Activated T-cell treated with anti-CD3 and anti-CD28 coated beads for 1 hour (primary cell): Measurements from ENCODE around the gene MBD5.
"Not testable (repeated sequence)": the region's sequence is repeated elsewhere in the genome, so short reads cannot be mapped to it uniquely, and the experiment has no call there.

Source experiments
- DNase-seq: peaks from one replicate; pipeline ENCODE4 v3.0.0-alpha.2; 2020; ENCODE audit warnings: low read depth

MBD5 gene

DNA sequence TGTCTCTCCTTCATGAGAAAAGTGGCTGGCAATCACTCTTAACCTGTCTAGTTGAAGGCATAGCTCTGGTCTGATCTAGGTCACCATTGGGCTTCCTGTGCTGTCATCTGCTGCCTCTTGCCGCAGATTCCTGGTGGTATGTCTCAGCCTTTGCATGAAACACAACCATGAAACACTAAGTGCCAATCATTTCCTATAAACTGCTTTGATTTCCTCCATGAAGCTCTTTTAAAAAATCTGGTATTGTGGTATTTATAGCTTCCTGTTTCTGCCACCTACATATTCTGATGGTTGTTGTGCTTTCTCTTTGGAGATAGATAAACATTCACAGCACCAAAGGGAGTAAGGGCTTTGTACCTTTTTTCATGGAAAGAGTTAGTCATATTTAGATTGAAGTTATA, 503.6 kb downstream of the MBD5 start:
- DNase-seq, result no peak

DNA sequence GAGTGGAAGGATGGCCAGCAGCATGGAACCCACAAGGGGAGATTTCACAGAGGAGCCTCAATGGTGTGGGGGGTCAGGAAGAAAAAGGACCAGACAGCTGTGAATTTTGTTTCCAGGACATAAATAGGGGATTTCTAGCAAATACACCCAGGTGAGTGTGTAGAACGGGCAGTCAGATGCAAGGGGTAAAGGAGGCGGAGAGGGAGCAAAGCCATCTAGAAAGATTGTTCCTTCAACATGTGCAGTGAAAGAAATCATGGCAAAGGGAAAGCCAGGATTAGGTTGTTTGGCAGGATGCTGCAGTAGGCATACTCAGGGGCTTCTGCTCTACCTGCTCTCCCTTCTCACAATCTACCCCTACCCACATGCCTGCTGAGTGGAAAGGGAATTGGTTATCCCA, 504.2 kb downstream of the MBD5 start:
- no peak for DNase-seq

DNA sequence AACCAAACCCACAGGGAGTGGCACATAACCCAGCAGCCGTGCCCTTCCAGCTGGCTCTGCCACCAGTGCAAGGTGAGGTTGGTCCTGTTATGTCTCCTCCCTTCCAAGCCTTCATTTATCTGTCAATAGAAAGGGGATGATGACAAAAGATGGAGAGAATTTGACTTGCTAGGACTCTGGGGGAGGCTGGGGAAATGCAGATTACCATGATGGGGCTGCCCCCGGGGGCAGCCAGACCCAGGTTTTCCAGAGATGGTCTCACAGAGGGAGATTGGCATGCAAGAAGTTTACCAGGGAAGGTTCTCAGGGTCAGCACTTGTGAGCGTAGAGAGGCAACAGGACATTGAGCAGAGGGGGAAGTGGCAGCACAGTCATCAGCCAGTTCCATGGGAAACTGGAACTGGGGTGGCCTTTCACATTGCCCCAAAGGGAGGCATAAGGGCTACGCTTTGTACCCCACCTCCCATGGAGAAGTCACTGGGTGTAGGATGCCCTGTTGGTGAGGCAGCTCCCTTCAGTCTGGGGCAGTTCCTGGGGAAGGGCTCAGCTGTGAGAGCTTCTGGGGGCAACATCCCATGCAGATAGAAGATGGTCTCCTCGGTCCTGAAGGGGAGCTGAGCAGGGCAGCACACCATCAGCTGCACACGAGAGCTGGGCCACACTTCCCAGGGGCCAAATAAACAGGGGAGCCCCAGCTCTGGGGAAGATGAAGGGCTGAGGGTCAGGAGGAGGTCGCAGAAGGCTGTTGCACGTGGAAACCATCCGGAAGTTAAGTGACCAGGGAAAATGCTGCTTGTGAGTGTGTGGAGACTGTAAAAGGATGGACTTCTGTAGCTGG, 505.8 kb downstream of the MBD5 start:
- no peak for DNase-seq

DNA sequence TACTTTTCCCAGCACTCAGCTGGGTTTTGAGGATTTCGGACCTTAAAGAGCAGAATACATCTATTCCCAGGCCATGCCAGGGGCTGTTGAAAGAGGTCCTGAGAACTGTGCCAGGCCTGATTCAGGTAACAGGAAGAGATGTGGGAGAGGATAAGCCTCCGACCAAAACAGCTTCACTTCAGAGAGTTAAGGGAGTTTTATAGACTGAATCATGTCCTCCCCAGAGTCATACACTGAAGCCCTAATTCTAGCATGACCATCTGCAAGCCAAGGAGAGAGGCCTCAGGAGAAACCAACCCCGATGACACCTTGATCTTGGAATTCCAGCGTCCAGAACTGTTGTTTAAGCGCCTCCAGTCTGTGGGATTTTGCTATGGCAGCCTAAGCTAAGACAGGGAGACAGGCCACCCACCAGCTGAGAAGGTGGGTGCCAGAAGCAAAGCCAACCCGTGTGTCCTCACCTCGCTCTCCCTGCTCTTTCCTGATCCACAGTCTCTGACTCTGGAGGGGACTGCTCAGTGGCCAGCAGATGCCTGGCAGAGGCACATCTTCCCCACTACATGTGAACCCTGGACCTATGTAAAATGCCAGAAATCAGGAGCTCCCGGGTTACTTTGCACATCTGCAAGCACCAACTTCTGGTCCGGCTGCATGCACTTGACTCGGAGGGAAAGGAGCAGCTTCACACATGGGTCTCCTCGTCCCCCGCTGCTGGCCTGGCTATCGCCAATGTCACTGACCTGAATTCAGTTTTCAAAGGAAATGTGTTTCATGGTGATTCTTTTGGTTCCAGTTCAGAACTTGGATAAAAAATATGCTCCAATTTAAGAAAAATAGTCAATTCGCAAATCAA, 506.8 kb downstream of the MBD5 start:
- no peak for DNase-seq

DNA sequence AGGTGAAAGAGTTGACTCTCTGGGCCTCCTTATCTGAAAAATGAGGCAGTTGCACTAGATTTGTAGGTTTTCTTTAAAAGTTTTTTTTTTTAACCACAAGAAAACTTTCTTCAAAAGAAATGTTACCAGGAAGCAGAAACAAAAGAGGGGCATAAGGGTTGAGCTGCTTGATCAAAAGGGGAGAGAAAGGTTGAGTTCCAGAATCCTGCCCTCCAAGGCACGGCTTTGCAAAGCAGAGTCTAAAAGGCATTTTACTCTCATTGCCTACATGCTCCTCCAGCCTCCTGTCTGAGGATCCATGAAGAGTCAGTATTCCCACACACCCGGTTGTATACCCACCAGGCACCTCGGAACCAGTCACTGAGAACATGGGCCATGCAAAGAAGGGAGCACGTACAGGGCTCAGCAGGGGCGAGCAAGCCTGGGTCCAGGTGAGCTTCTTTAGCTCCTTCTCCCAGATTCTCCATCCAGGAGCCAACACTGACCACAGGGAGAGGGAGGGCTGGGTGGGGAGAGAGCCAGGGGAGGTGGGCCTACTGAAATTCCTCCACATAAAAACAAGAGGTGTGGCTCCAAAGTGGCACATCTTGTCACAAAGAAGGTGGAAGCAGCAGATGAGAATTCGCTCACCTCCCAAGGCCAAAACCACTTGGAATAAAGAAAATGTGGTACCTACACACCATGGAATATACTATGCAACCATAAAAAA, 507.6 kb downstream of the MBD5 start:
- DNase-seq, result no peak

DNA sequence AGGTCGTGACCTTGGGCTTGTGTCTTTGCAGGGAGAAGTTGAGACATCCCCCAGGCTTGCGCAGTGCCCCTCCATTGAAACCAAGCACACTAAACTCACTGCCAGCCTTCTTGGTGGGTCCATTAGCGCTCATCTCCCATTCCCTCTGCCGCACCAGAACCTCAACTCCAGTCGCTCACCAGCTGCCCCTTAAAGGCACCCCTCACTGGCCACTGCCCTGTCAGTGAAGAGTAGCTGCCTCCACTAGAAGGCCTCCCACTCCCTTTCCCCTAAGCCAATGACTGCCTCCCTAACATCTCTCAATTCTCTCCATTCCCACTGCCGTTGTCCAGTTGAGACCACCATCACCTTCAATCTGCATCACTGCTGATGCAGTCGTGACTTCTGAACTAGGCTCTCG, 508.9 kb downstream of the MBD5 start:
- no peak for DNase-seq

DNA sequence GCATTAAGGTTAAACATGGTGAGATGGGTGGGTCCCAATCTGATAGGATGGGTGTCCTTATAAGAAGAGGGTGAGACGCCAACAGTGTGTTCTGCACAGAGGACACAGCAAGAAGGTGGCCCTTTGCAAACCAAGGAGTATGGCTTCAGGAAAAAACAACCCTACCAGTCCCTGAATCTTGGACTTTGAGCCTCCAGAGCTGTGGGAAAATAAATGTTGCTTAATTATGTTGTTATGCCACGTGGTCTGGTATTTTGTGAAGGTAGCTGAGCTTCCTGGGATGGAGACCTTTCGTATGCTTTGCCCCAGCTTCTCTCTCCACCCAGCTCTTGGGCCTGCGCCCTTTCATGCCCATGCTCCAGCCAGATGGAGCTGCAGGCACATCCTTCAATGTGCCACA, 509.5 kb downstream of the MBD5 start:
- DNase-seq, result no peak

DNA sequence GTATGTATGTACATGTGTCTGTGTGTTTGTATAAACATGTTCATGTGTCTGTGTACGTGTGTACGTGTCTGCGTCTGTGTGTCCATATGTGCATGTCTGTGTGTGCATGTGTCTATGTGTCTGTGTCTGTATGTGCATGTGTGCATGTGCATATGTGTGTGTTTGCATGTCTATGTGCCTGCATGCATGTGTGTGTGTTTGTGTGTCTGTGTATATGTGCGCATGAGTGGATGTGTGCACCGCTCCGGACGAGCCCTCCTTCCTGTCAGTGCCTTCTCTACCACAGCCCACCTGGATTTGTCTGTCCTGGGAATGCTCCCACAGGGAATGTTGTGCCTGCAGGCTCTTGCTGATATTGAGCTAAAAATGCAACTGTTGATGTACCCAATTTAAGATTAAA, 510.3 kb downstream of the MBD5 start:
- DNase-seq, result no peak

DNA sequence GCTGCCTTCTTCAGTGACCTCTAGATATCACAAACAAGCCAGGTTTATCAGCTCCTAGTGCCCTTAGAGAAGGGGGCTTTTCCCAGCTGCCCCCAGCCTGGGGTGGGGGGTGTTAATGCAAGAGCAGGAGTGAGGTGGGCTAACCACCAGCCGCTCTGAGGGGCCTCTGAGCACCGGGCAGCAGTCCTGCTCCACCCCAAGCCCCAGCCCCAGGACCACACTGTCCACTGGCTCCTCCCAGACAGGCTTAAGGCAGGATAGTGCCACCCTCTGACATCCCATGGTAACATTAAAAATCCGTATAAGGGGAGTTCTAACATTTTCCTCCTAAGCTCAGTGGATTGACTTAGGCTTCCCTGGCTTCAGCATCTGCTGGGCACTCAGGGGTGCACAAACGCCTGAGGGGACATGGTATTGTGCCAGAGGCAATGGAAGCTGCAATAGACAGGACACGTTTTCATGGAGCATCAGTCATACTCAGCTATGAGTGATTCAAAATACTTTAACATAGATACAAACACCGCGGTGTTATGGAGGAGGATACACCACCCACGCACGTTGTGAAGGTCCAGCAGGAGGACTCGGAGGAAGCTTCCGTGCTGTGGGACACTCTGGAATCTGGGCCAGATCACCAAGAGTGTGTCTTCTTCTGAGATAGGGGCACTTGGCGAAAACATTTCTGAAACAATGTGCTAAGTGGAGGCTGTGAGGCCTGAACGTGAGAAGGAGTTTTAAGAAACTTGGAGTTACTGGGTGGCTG, 511.0 kb downstream of the MBD5 start:
- no peak for DNase-seq

DNA sequence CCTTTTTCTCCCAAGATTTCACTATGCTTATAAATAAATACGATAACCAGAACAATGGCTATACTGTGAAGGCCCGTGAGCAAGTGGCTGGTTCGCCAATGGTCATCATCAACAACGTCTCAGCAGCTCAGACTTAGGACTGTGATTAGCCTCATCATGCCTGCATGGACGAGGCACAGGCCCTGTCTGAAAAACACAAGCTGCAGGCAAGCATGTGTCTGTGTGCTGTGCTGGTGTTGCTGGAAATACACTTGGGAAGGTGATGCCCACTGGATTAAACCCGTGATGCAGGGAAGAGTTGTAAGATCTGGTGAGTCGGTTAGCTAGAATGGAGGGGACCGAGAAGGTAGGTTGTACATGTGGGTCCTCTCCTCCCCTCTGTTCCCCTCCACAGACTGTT, 512.1 kb downstream of the MBD5 start:
- no peak for DNase-seq

DNA sequence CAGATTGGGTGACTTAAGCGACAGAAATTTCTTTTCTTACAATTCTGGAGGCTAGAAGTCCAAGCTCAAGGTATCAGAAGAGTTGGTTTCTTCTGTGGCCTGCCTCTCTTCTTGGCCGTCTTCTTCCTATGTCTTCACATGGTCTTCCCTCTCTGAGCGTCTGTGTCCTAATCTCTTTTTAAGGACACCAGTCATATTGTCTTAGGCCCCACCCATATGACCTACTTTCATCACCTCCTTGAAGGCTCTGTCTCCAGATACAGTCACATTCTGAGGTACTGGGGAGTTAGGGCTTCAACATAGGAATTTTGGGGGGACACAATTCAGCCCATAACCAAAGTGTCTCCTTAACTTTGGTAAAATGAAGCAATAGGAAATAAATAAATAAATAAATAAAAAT, 512.8 kb downstream of the MBD5 start:
- no peak for DNase-seq

DNA sequence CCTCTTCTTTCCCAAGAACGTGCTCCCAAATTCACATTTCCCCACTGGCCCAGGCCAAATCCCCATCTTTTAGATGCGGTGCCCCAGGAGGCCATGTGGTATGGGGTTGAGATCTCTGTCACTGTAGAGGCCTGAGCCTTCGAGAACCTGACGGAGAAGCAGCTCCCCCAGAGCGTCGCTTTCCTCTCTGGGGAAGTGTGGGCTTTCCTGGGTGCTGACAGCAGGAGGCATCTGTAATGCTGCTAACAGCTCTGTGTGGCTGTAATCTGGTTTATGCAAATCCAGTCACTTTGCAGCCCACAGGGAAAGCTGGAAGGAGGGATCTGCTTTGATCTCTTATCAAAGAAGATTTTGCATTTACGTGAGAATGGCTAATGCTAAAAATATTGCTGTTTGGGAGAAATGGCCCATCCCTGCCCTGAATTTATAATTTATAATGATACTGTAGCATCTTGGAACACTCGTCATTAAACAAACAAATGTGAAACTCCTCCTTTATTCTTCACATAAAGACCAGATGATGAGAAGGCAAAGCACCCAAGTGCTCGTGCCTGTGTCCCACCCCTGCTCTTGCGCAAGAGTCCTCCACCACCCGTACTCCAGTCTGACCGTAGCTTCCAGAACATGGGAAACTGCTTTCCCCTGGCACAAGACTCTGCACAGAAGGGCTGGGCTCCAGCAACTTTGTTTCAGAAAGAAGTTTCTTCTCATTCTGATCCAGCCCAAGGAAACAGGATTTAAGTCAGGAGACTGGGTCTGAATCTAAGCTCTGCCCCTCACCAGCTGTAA, 513.7 kb downstream of the MBD5 start:
- no peak for DNase-seq

DNA sequence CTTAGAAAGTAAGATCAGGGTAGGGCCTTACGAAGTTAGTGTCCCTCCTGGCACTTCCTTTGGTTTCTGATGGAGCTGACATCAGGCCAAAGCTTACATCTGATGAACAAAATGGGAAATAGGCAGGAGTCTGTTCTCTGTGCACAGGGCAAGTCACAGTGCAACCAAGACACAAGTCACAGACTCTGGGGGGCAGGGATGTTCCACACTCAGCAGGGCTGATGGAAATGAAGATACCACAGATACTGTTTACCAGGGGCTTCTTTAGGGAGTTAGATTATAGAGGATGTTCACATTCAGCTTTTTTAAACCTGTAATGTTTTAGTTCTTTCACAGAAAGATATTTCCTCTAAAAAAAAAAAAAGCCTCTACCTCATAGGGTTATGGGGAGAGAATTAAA, 517.5 kb downstream of the MBD5 start:
- no peak for DNase-seq

DNA sequence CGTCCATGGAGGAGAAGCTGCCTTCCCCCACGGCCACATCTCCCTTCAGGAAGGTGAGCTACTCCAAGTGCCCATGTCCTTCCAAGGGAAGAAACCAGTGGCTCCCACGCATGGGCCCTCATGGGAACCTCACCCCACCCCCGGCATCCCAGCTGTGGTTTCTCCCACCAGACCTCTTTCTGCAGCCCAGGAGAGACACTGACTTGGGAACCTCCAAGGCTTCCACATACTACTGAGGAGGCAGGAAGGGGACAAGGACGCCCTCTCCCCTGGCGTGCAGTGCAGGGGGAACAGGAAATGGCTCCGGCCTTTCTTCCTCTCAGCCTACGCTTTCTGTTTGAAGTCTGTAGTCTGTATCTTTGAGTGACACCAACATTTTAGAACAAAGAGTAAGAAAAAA, 519.1 kb downstream of the MBD5 start:
- DNase-seq, result no peak

DNA sequence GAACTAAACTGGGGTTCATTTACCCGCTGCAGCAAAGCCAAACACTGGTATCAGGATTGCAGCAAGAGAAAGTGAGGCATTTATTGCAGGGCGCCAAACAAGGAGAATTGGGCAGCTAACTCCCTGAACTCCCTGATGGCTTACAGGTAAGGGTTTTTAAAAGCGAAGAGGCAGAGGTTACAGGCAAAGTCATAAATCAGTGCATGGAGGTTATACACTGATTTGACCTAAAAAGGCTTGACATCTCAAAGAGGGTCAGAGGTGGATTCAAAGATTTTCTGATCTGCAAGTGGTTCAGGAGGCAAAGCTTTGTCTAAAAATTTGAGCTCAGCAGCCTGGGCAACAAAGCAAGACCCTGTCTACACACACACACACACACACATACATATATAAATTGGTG, 520.9 kb downstream of the MBD5 start:
- no peak for DNase-seq

DNA sequence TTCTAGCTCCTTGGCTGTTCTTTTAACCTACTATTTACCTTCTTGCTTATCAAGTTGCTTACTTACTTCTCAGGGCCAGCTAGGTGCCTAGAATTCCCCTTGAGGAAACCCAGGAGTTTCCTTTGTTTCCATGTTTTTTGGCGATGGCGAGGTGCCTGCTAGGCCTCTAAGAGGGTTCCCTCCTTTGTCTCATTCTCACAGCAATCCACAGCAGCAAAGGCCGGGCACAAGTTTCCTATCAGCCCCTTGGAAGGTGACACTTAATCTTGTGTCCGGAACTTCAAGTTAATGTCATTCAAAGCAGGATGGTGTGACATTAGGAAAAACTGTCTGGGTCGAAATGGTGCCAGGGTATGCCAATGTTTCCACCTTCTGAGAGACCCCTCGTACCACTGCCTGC, 521.7 kb downstream of the MBD5 start:
- DNase-seq, result no peak

DNA sequence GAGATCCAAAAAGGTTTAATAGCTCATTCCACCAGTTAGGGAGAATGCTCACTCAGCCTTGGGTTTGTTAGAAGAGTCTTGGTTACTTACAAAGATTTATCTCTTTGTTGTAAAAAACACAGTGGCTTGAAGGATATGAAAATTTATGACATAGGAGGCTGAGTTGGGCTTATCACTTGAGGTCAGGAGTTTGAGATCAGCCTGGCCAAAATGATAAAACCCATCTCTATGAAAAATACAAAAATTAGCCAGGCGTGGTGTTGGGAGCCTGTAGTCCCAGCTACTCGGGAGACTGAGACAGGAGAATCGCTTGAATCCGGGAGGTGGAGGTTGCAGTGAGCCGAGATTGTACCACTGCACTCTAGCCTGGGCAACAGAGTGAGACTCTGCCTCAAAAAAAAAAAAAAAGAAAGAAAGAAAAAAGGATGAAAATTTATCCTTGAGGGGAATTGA, 522.2 kb downstream of the MBD5 start:
- DNase-seq, result not testable (repeated sequence)

DNA sequence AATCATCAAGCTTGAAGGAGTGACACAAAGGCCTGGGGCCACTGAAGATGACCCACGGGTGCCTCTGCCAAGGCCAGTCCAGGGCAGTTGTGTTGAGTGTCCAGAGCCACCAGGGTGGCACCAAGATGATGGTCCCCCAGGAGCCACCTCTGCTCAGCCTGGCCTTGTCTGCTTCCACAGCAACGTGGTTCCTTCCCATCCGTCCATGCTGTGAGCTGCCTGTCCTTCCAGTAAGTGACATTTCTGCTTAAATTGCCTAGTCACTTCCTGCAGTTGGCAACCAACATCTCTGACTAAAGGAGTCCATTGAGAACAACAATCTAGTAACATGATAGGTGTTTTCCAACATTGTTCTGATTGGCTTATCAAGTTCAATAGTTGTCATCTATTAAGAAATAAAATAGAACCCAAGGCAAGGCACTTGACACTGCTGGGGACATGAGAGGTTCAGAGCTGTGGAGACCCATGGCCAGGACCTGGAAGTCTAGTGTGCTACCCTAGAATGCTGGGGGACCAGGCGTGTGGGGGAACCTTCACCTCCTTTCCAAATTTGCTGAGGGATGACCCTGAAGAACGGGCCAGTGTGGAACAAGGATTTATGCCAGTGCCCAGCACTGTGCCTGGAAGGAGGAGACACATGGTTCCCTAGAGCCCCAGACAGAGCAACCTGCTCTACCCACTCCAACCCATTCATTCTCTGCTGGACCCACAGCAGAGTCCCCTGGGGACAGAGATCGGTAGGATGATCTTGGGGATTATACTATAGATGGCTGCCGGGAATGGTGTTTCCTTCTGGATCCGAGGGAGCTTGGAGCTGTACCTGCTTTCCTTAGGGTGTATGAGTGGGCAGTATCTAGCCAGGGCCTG, 524.7 kb downstream of the MBD5 start:
- no peak for DNase-seq

DNA sequence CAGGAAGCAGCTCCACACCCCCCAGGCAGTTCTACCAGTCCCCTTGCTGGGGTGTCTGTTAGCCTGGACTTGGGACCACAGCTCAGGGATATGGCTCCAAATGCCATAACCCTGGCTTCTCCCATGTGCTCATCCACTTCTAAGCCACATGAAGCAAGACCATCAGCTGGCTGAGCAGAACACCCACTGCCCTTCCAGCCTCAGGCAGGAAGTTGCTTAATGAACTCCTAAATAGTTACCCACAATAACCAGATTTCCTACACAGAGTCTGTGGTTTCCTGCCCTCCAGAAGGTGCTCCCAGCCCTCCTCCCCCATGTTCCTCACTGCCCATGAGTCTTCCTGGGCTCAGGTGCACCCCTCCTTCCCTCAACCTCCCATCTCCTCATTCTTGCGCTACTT, 525.4 kb downstream of the MBD5 start:
- no peak for DNase-seq

DNA sequence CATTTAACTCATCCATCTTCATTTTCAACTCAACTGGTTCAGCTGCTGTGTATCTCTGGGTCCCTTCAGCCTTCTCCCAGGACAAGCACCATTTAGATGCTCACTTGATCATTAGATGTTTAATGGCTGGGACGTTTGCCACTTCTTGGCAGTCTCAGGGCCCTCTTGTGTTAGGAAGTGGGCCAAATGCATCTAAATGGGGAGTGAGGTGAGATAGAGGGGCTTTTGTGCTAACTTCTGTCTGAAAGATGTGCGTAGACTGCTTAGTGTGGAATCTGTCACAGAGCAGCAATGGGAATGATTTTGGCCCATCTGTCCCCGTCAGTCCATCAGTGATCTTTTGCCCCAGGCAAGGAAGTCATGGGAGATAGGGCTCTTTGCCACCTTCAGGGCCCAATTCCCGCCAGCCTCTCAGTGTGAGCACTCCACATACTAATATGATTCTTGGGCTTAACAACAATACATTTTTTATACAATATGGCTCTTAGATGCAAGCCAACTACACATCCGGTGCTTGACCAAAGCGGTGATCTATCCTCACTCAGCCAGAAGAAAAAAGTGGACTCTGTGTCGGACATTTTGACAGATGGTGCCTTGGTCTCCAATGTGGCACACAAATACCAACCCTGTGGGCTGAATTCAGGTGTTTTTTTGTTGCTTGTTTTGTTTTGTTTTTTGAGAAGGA, 528.0 kb downstream of the MBD5 start:
- DNase-seq, result no peak
